GM12878 (cell line): ENCODE data around the gene SLC4A8.

Experiments used
- EZH2 ChIP-seq: IDR thresholded peaks from 2 replicates; pipeline ENCODE4 v1.6.1; 2012; ENCODE audit warnings: low read depth, mild to moderate bottlenecking, control low read depth, inconsistent platforms, low read length, borderline replicate concordance; ENCODE audit not compliant: control insufficient read depth
- NBN ChIP-seq: fragments of 450-650 bp; IDR thresholded peaks from 2 replicates; pipeline ENCODE4 v1.6.1; 2016
- ZNF274 ChIP-seq: IDR thresholded peaks from one replicate; pipeline ENCODE4 v1.8.0; 2011; ENCODE audit not compliant: insufficient read length, insufficient read depth

DNA sequence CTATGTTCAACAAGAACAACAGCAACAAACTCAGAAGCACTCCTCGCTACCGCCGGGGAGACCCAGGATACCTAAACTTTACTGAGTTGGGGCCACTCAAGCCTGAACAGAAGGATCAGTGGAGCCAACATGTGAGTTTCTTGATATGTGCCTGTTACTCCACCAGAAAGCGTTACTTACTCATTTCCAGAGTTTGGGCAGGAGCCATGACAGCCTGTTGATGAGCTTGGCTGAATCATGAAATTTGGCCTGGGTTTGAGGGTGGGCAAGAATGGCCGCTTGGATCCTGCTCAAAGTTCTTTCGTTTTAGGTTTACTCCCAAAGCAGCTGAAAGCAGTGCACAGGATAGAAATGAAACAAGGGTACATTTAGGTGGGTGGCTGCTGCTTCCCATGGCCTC, 21.5 kb upstream of the SLC4A8 start:
- TF ChIP-seq ZNF274 (no peak), NBN (no peak), EZH2 (no peak)
